Mononuclear cell (primary cell): ENCODE data around the gene CDT1. TPM values are rescaled to one million over a fixed set of nuclear protein-coding genes. Genes with fewer than 3 reads are reported as not detected.

ENCODE experiments used
- H3K27me3 ChIP-seq: 2 replicates; pipeline ENCODE4 v1.6.0; 2011; ENCODE audit warnings: low read length, control low read depth; ENCODE audit not compliant: insufficient read depth
- H3K4me1 ChIP-seq: 2 replicates; pipeline ENCODE4 v1.5.1; 2011; ENCODE audit warnings: mild to moderate bottlenecking, low read length, control low read depth; ENCODE audit not compliant: insufficient read depth
- H3K4me3 ChIP-seq: 2 replicates; pipeline ENCODE4 v1.5.1; 2011; ENCODE audit warnings: mild to moderate bottlenecking, low read length, moderate library complexity
- H3K9me3 ChIP-seq: 2 replicates; pipeline ENCODE4 v1.5.1; 2011; ENCODE audit warnings: low read depth, mild to moderate bottlenecking, control low read depth, low read length
- total RNA-seq: library from RNA; depleted of rRNA; stranded (reverse); fragments of >200 nt; gene quantifications from one replicate; pipeline ENCODE4 v1.2.3, GENCODE V29; 2012

The CDT1 gene
- total RNA-seq, 1 donor: 0.42 TPM

DNA sequence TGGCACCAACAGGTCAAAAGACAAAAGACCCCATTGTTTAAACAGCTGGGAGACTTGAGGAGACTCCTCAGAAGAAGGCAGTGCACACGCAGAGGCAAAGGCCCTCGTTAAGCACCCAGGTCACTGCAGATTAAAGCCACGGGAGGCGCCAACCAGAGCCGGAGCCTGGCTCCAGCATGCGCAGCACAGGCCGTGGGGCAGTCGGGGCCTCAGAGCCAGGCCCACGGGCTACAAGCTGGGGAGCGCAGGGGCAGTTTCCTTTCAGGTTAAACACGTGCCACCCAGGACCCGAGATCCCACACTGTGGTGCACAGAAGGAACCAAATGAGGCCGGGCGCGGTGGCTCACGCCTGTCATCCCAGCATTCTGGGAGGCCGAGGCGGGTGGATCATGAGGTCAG is 27.8 kb upstream of the CDT1 start:
- Histone ChIP-seq H3K4me1 (peaks cover 54% of the 10 kb centered on the region), H3K27me3 (no peaks in the 10 kb centered on the region), H3K9me3 (no peaks in the 10 kb centered on the region), H3K4me3 (no peak overlapping the region)

DNA sequence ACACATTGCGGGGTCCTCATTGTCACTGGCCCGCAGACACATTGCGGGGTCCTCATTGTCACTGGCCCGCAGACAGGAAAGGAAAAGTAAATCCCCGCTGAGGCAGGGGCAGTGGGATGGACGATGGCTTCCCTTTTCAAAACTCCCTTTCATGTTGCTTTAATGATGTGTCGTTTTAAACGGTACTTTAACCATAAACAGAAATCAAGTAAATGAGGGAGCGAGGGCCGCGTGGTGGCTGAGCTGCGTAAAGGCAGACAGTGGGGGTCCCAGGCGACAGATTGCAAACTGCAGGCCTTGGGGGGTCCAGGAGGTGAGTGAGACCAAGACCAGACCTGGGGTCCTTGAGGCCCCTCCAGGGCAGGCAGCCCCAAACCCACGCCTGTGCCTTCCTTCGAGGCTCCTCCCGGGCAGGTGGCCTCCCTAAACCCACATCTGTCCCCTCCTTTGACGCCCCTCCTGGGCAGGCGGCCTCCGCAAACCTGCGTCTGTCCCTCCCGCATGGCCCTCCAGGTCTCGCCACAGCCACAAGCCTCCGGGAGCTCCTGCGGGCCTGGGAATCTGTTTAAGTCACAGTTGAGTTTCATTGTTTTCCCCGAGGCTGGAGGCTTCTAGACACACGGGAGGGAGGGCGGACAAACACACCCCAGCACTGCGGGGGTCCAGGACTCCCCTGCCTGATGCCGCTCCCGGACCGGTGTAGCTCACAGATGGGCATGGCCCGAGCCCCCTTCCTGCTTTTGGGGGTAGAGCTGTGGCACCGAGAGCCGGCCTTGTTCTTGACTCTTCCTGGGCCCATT is 25.9 kb upstream of the CDT1 start:
- Histone ChIP-seq H3K4me1 (peaks cover 66% of the 10 kb centered on the region), H3K4me3 (no peak overlapping the region), H3K9me3 (no peaks in the 10 kb centered on the region), H3K27me3 (no peaks in the 10 kb centered on the region)

DNA sequence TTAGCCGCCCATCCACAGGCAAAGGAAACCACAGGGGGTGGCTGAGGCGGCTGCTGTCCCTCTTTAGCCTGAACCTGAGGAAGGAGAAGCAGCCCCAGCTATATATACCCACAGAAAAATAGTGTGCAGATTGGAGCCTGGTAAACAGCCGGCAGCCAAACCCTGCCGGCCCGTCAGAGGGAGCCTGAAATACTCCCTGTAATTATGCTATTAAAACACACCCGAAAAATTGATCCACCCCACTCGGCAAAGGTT is 25.4 kb upstream of the CDT1 start:
- Histone ChIP-seq H3K4me1 (peaks cover 71% of the 10 kb centered on the region), H3K27me3 (no peaks in the 10 kb centered on the region), H3K4me3 (no peak overlapping the region), H3K9me3 (no peaks in the 10 kb centered on the region)

DNA sequence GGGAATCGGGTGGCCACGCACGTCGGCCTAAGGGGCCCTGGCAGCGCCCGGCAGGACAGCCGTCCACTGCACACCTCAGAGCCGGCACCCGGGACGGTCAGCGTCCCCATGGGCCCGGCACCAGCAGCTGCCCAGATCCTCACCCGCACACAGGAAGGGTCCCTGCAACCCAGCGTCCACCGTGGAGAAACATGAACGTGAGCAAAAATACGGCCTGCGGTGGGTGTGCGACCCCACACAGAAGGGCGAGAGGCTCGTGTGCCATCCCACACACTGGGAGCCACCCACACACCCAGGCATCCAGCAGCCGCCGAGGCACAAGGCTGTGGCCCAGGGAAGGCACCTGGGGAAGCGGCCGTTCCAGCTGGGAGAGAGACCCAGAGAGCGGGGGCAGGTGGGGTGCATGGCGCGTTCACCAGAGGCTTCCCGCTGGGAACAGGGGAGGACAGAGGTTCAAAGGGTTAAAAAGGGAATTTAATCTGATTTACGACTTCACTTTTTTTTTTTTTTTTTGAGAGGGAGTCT is 25.0 kb upstream of the CDT1 start:
- H3K27me3 ChIP-seq: no peaks in the 10 kb centered on the region
- peaks cover 75% of the 10 kb centered on the region for H3K4me1 ChIP-seq

DNA sequence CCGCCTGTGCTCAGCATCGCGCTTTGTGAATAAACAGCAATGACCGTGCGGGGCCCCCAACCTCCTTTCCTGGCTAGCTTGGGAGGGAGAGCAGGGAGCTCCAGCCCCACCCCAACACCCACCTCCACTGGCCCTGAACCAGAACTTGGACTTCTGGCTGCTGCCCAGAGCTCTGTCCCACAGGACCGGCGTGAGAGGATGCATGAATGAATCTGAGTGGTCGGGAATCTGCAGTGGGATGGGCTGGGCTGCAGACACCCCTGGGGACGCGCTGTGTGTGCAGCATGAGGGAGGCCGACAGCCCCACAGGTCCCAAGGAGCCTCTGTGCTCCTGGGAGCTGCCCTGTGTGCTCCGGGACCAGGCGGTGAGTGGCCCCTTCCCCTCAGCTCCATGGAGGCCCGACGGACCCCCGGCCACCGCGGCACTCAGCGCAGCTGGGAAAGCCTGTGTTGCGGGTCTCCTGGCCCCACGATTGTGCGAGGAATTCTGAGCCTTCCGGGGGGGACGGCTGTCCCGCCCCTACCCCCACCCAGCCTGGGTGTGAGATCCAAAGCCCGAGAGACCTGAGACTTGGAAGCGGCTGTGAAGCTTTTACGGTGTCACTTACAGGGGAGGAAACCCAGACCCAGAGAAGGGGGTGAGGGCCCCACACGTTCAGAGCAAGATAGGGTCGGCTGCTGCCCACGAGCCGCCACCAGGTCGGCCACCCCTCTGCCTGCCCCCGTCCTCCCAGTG is 24.0 kb upstream of the CDT1 start:
- Histone ChIP-seq H3K4me3 (no peak overlapping the region), H3K9me3 (no peaks in the 10 kb centered on the region), H3K4me1 (peaks cover 73% of the 10 kb centered on the region), H3K27me3 (no peaks in the 10 kb centered on the region)

More for the DNA sequence above, 25.0 kb upstream of the CDT1 start:
- H3K9me3 ChIP-seq: no peaks in the 10 kb centered on the region
- H3K4me3 ChIP-seq: no peak overlapping the region

DNA sequence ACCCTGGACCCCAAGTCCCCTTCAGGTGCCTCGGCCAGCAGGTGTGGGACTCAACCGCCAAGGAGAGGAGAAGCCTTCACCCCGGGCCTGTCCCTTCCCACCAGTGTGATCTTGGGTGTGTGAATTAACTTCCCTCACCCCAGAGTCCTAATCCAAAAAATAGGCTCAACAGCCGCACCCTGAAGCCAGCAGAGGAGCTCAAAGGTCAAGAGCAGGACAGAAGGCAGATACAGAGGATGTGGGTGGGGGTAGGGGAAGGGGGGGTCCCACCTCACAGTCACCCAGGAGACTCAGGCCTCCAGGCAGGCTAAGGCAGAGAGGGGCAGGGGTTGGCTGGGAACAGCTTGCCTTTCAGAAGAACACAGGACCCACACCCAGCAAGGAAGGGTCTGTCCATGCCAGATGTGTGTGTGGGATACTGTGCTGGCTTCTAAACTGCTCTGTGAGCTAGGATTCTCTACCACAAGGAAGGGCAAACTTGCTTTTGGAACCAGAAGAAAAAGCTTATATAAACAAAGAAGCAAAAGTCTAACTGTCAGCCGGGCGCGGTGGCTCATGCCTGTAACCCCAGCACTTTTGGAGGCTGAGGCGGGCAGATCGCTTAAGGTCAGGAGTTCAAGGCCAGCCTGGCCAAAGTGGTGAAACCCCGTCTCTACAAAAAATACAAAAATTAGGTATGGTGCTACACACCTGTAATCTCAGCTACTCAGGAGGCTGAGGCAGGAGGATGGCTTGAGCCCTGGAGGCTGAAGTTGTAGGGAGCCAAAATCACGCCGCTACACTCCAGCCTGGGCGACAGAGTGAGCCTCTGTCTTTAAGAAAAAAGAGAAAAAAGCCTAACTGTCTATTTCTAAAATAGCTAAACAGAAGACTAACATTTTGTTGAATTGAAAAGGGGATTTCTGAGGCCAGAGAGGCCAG is 23.2 kb upstream of the CDT1 start:
- no peak overlapping the region for H3K4me3 ChIP-seq
- H3K4me1 ChIP-seq: peaks cover 71% of the 10 kb centered on the region
- no peaks in the 10 kb centered on the region for H3K9me3 ChIP-seq
- no peaks in the 10 kb centered on the region for H3K27me3 ChIP-seq

DNA sequence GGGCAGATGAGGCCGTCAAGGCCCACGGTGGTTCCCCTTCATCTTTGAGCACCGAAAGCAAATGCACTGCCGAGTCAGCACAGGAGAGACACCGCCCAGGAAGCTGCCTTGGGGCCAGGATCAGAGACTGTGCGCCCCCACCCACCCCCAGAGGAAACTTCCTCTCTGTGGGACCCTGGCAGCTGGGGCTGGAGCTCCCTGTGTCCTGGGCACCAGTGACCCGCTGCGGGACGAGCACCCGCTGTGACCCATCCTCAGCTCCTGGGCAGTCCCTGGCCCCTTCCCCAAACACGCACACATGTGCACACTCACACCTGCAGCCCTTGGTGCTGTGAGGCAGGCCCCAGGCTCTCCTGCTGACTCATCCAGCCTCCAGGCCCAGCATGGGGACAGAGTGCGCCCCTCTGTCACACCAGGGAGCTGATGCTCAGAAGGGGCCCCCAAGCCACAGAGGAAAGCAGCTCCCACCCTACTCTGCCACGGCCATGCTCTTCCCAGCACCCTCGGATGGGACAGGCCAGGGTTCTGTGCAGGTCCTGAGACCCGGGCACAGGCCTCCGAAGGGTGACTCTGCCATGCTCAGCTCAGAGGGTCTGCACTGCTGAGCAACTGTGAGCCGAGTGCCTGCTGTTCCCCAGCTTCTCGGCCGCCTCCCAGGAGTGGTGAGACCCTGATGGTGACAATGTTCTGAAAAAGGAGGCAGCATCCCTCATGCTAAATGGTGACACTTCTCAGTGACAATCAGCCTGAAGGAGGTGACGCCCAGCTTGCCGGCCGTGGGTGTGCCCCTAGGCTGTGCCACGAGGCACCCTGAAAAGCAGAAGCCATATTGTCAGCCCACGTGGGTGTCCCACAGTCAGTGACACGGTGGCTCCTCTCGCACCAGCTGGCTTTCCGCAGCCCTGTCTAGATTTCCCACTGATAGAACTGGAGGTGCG is 22.2 kb upstream of the CDT1 start:
- H3K4me1 ChIP-seq: peaks cover 76% of the 10 kb centered on the region
- no peak overlapping the region for H3K4me3 ChIP-seq
- H3K27me3 ChIP-seq: no peaks in the 10 kb centered on the region
- H3K9me3 ChIP-seq: no peaks in the 10 kb centered on the region

DNA sequence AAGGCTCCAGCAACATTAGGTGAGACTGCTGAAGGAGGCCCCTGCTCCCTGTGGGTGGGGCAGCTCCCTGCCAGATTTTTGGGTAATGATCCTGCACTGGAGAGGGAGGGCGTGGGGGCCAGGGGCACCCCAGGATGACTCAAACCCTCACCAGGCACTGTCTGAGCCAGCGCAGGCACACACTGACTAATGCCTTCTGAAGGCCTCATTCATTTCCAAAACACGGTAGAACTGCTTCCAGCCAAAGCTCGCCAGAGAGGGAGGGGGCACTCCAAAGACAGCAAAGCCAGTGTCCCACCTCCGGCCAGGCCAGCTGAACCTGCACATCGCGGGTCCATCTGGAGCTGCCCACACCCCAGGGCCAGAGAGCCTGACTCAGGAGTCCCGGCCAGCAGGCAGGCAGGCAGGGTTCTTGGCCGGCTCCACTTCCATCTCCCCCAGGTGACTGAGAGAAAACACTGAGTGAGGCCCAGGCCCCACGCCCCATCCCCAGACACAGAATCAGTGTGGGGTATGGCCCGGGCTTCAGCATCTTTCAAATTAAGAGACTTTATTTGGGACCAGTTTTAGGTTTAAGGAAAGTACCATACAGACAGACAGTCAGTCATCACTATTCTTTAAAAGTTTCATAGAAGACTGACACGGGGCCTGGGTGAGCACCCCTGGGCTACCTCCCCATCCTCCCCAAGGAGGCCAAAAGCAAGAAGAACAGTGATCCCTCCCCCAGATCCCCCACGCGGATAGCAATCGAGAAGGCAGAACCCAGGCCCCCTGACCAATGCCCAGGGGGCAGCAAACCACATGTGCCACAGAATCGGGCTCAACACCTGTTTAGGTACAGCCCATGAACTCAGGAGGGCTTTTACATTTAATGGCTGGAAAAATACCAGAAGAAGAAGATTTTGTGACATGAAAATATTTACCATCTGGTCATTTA is 20.9 kb upstream of the CDT1 start:
- no peaks in the 10 kb centered on the region for H3K27me3 ChIP-seq
- H3K9me3 ChIP-seq: no peaks in the 10 kb centered on the region
- peak overlapping the region; percentile 16 for H3K4me3 ChIP-seq
- peaks cover 72% of the 10 kb centered on the region for H3K4me1 ChIP-seq

DNA sequence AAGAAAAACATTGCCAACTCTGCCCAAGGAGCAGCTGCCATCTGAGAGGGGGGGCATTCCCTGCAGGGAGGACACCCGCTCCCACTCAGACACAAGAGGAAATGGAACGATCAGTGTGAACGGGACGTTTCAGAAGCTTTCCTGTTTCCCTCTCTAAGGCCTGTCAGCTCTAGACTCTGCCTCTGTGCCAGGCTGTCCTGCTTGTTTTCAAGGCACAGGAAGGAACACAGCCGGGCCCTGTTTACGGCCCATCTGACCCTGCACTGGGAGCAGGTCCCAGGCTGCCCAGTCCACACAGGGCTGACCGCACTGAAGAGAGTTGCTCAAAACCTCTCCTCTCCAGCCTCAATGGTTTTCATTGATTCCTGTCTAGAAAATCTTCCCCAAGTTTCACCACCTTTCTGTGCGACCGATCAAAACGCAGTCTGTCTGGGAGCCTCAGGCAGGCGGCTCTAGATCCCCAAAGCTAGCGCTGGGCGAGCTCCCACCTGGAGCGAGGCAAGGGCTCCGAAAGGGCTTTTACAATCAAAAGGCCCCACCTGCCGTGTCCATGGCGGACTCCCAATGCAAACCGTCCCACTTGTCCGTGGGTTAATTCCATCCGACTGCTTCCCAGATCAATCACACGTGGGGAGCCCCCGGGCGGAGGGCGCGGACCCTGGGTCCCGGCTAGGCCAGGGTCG is 20.1 kb upstream of the CDT1 start:
- no peaks in the 10 kb centered on the region for H3K9me3 ChIP-seq
- peak overlapping the region; percentile 55 for H3K4me3 ChIP-seq
- peaks cover 64% of the 10 kb centered on the region for H3K4me1 ChIP-seq
- H3K27me3 ChIP-seq: no peaks in the 10 kb centered on the region

DNA sequence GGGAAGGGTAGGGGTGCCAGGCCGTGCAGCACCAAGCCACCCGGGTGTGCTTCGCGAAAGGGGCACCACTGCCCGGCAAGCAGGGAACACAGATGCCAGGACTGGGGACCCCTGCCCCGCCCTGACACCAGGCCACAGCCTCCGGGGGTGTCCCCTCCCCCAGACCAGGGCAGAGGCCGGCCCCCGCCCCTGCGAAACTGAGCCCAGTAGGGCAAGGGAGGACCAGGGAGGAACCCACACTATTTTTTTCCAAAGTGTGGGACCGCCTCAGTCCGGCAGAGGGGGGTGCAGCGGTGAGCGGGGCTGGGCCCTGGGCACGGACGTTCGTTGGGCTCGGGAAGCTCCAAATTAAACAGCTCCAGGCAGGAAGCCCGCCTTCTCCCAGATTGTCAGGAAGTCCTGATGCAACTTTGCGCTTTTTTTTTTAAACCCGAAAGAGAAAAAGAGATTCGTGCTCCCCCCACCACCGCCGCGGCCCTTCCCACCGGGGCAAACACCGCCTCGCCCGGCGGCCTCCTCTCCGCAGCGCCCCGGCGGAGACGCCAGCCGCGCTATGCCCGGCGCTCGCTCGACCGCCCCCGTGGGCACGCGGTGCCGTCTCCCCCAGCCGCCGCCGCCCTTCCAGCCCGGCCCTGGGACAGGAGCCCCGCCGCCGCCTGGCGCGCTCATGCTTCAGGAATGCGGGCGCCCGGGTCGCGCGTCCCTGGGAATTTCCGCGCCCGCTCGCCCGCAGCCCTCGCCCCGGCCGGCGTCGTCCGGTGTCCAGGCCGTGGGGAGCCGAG is 19.3 kb upstream of the CDT1 start:
- peak overlapping the region; percentile 55 for H3K4me3 ChIP-seq

DNA sequence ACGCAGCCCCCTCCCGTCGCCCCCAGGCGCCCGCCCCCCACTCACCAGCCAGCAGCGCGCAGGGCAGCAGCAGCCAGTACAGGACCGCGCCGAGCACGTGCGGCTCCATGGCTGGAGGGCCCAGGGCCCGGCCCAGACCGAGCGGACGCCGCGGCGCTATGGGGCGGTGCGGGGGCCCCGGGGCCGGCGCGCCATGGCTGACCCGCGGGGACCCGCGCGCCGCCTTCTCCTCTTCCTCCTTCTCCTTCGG is 18.8 kb upstream of the CDT1 start:
- Histone ChIP-seq H3K4me3 (peak overlapping the region; percentile 55), H3K27me3 (no peaks in the 10 kb centered on the region), H3K9me3 (no peaks in the 10 kb centered on the region), H3K4me1 (peaks cover 60% of the 10 kb centered on the region)

More for the DNA sequence above, 19.3 kb upstream of the CDT1 start:
- H3K27me3 ChIP-seq: no peaks in the 10 kb centered on the region
- no peaks in the 10 kb centered on the region for H3K9me3 ChIP-seq
- H3K4me1 ChIP-seq: peaks cover 60% of the 10 kb centered on the region

DNA sequence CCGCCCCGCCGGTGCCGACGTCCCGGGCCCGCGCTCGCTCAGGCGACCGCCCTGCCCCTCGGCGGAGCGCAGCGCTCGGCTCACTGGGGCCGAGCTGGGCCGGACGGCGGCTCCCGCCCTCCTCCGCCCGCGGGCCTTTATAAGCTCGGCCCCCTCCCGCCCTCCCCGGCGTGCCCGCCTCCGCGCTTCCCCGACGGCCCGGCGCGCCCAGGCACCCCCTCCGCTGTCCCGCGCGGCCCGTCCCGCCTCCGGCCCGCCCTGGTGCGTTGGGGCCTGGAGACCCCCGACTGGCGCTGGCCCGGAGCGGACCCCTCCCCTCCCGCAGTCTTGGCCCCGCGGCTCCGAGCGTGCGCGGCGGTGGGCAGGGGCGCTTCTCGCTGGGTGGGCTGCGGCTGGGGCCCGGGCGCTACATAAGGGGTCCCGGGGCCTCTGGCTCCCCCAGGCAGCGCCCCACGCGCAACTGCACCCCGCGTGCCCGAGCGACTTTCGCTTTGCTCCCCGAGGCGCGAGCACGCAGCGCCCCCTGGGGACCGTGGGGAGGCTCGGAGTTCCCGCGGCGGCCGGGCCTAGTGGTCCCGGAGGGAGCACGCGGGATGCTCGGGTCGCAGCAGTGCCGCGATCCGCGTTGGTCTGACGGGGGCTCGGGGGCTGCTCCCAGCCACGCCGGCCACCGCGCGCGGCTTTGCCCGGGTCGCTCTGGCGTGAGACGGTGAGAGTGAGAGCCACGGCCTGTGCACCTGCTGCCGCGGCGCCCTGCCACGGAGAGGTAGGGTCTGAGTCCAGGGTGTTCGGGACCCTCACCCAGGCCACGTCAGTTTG is 18.3 kb upstream of the CDT1 start, which contains the start of gene PIEZO1:
Gene PIEZO1, minus strand, starts transcription at position 115 of the 819 bp plus-strand sequence. CDS start 256 bp downstream, outside the sequence.
- H3K4me3 ChIP-seq: peak within 1 kb of the TSS; percentile 55
- H3K27me3 ChIP-seq: no peaks in the 10 kb centered on the region
- no peaks in the 10 kb centered on the region for H3K9me3 ChIP-seq
- peaks cover 60% of the 10 kb centered on the region for H3K4me1 ChIP-seq
